ENCODE results near the gene ATP13A2. TPM values are rescaled to one million over a fixed set of nuclear protein-coding genes. Genes with fewer than 3 reads are reported as not detected.

ATP13A2 gene
- total RNA-seq = 11.6 TPM

- DNase-seq = peak; percentile 19
These were observed at the start of gene ATP13A2 for GRCh38 chr1:17011439-17012307. Gene ATP13A2, minus strand, starts transcription at chr1:17011928. Its CDS starts 190 bp downstream, at chr1:17011738.

- DNase-seq = peak; percentile 3
These were observed 49.8 kb upstream of the ATP13A2 start for GRCh38 chr1:17061486-17061885.

- DNase-seq = no peak
These were observed 48.6 kb upstream of the ATP13A2 start for GRCh38 chr1:17060306-17060749.

GRCh38 chr1:17059391-17060305, 47.9 kb upstream of the ATP13A2 start:
- DNase-seq = peak; percentile 76

GRCh38 chr1:17056551-17056950, 44.8 kb upstream of the ATP13A2 start:
- no peak for DNase-seq

GRCh38 chr1:17055801-17056200, 44.1 kb upstream of the ATP13A2 start:
- no peak for DNase-seq

GRCh38 chr1:17053685-17054410, 42.1 kb upstream of the ATP13A2 start, which contains the start of gene SDHB:
Gene SDHB, minus strand, starts transcription at chr1:17054032. Its CDS starts 13 bp downstream, at chr1:17054019.
- DNase-seq = peak; percentile 99

GRCh38 chr1:17053086-17053684, 41.5 kb upstream of the ATP13A2 start:
- no peak for DNase-seq

GRCh38 chr1:17052641-17053040, 40.9 kb upstream of the ATP13A2 start:
- no peak for DNase-seq

GRCh38 chr1:17052038-17052437, 40.3 kb upstream of the ATP13A2 start:
- DNase-seq = no peak

- no peak for DNase-seq
These were observed 36.2 kb upstream of the ATP13A2 start for GRCh38 chr1:17047924-17048323.

GRCh38 chr1:17046334-17046657, 34.6 kb upstream of the ATP13A2 start:
- DNase-seq = no peak

GRCh38 chr1:17045634-17046333, 34.1 kb upstream of the ATP13A2 start:
- peak; percentile 57 for DNase-seq

GRCh38 chr1:17045150-17045549, 33.4 kb upstream of the ATP13A2 start:
- no peak for DNase-seq

GRCh38 chr1:17043676-17044075, 31.9 kb upstream of the ATP13A2 start:
- no peak for DNase-seq

- no peak for DNase-seq
These were observed 28.4 kb upstream of the ATP13A2 start for GRCh38 chr1:17040135-17040534.

- DNase-seq = no peak
These were observed 27.8 kb upstream of the ATP13A2 start for GRCh38 chr1:17039522-17039921.

GRCh38 chr1:17033481-17033880, 21.8 kb upstream of the ATP13A2 start:
- no peak for DNase-seq

GRCh38 chr1:17032741-17033140, 21.0 kb upstream of the ATP13A2 start:
- no peak for DNase-seq

- no peak for DNase-seq
These were observed 19.7 kb upstream of the ATP13A2 start for GRCh38 chr1:17031436-17031835.

GRCh38 chr1:17030206-17030605, 18.5 kb upstream of the ATP13A2 start:
- DNase-seq = no peak
